HL-60 (cell line): ENCODE data around the gene ABCG4.

Source experiments
- DNase-seq, 2 experiments: peaks; one replicate each; pipeline ENCODE4 v3.0.0-alpha.2; 2010 to 2020; ENCODE audit warnings: low read depth in 1 of 2, low spot score in 1 of 2
- H3K27ac ChIP-seq: fragments of 250-450 bp; sonication (Bioruptor Pico); replicated peaks from 2 replicates; pipeline ENCODE4 v1.5.1; 2020; ENCODE audit warnings: mild to moderate bottlenecking, moderate library complexity
- H3K27me3 ChIP-seq: fragments of 250-450 bp; sonication (Bioruptor Pico); 2 replicates; pipeline ENCODE4 v1.5.1; 2021; ENCODE audit warnings: mild to moderate bottlenecking, moderate library complexity; ENCODE audit not compliant: insufficient read depth, poor library complexity, severe bottlenecking
- H3K4me3 ChIP-seq: replicated peaks from 2 replicates; pipeline ENCODE4 v1.5.1; 2011; ENCODE audit warnings: mild to moderate bottlenecking, control low read depth, low read length; ENCODE audit not compliant: insufficient read depth
- CTCF ChIP-seq: IDR thresholded peaks from one replicate; pipeline ENCODE4 v1.5.1; 2011; ENCODE audit warnings: low read length, control low read depth, inconsistent platforms; ENCODE audit not compliant: insufficient read depth
- GABPA ChIP-seq: IDR thresholded peaks from 2 replicates; pipeline ENCODE4 v1.6.1; 2012; ENCODE audit warnings: low read depth
- POLR2AphosphoS5 ChIP-seq: IDR thresholded peaks from 2 replicates; pipeline ENCODE4 v1.6.1; 2012; ENCODE audit warnings: low read depth
- REST ChIP-seq: IDR thresholded peaks from 2 replicates; pipeline ENCODE4 v1.6.1; 2012; ENCODE audit warnings: low read depth; ENCODE audit not compliant: insufficient replicate concordance
- SPI1 ChIP-seq: IDR thresholded peaks from 2 replicates; pipeline ENCODE4 v1.6.1; 2012; ENCODE audit warnings: low read depth, mild to moderate bottlenecking, borderline replicate concordance

The ABCG4 gene

GRCh38 chr11:119202554-119202953 is 53.7 kb downstream of the ABCG4 start:
- no peak for DNase-seq
- Histone ChIP-seq H3K27me3 (no peaks in the 10 kb centered on the region), H3K4me3 (no peak overlapping the region), H3K27ac (no peak overlapping the region)
- no peak for TF ChIP-seq SPI1
- no peak for TF ChIP-seq GABPA
- TF ChIP-seq POLR2AphosphoS5 = no peak
- no peak for TF ChIP-seq REST
- TF ChIP-seq CTCF = no peak

GRCh38 chr11:119204066-119204465 is 55.2 kb downstream of the ABCG4 start:
- no peak for TF ChIP-seq GABPA
- no peak for TF ChIP-seq POLR2AphosphoS5
- no peak for TF ChIP-seq CTCF
- TF ChIP-seq SPI1 = no peak
- Histone ChIP-seq H3K27ac (no peak overlapping the region; the same call in 1 of the 2 replicates), H3K4me3 (no peak overlapping the region), H3K27me3 (no peaks in the 10 kb centered on the region)
- no peak for DNase-seq

GRCh38 chr11:119205080-119205479 is 56.2 kb downstream of the ABCG4 start:
- DNase-seq = peak; percentile 74 to 79
- peak overlapping the region; percentile 97; the same call in 1 of the 2 replicates for H3K4me3 ChIP-seq
- TF ChIP-seq CTCF = no peak
- no peak for TF ChIP-seq POLR2AphosphoS5
- TF ChIP-seq REST = no peak
- TF ChIP-seq SPI1 = peak; percentile 97
- H3K27me3 ChIP-seq = no peaks in the 10 kb centered on the region
- H3K27ac ChIP-seq = peak overlapping the region; percentile 95
